Effector CD4-positive, alpha-beta T cell (primary cell): ENCODE data around the gene COL27A1. TPM values are rescaled to one million over a fixed set of nuclear protein-coding genes. Genes with fewer than 3 reads are reported as not detected.

Experiments used
- DNase-seq: peaks from one replicate; pipeline ENCODE4 v3.0.0-alpha.2; 2020
- total RNA-seq: gene quantifications from one replicate; lab custom pipeline; 2026; lab: John Stamatoyannopoulos, UW

Gene COL27A1
- total RNA-seq: not detected

DNA sequence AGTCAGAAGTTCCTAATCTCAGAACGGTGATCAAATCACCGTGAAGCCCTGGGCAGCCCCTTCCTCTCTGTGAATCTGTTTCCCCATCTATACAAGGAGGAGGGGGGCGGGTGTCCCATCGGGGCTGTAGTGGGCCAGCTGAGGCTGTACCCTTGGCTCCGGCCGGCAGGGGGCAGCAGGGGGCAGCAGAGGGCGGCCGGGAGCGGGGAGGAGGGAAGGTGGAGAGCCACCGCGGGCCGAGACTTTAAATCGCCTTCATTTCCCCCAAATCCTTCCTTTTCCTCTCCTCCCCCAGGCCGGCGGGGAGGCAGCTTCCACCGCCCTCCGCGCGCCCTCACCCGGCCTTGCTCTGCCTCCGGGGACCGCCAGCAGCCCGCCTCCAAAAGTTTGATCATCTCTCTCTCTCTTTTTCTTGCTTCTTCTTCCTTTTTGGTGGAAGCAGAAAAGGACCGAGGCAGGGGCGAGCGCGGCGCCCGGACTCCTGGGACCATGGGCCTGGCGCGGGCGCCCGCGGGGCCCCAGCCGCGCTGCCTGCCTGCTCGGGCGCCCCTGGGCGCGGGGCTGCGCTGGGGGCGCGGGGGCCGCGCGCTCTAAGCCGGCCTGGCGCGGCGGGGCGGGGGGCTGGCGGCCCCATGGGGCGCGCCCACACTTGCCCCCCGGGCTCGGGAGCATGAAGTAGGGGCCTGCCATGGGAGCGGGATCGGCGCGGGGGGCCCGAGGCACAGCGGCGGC is at the start of gene COL27A1:
COL27A1 (plus strand) TSS at position 275 of the 732 bp plus-strand sequence; CDS start at position 689, 414 bp downstream.
- peak; percentile 68 for DNase-seq

DNA sequence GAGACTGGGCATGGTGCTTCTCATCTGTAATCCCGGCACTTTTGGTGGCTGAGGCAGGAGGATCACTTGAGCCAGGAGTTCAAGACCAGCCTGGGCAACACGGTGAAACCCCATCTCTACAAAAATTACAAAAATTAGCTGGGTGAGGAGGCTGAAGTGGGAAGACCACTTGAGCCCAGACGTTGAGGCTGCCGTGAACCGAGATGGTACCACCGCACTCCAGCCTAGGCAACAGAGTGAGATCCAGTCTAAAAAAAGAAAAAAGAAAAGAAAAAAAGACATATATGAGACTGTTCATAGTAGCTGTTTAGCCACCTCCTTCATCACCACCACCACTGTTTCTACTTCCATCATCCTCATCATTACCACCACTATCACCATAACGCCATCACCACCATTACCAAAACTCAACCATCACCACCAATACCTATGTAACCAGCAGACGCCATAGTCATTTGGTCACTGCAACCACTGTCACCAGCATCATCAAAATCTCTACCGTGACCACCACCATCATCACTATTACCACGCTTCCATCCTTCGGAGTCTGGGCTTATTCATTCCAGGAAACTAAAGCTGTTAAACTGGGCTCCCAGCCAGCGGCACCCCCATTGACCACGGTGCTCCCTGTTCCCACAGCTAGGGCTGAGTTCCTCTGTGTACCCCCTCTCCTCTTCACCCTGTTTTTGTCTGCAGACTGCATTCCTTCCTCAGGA is 47.9 kb upstream of the COL27A1 start:
- DNase-seq: no peak

DNA sequence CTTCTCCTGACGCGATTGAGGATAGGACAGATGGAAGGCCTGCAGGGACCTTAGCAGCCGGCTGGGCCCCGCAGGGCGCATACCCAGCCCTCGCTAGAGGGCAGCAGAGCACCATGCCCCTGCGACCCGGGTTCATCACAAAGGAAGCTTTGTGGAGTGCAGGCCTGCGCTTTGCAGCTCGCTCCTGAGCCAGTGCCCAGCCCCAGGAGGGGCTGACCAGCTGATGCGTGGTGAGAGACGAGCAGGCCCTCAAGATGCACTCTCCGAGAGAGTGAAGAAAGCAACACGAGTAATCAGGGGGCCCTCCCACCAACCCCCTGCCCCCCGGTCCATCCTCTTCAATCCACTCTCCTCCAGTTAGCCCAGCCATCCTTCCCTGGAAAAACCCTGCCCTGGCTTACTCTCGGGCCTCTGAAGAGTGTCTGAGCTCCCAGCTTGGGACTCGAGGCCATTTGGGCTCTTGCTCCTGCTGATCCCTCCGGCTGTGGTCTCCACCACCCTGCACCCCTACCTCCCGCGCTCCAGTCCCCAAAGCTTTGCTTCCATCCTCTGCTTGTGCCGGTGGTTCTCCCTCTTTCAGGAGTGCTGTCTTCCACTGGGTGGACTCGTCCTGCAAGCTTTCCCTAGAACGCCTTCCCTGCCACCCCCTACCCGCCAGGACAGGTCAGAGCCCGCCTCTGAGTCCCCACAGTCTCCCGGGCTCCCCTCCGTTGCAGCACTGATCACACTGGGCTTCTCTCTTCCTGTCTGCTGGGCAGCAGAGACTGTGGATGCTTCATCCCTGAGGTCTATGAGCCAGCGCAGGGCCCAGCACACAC is 47.1 kb upstream of the COL27A1 start:
- peak; percentile 9 for DNase-seq

DNA sequence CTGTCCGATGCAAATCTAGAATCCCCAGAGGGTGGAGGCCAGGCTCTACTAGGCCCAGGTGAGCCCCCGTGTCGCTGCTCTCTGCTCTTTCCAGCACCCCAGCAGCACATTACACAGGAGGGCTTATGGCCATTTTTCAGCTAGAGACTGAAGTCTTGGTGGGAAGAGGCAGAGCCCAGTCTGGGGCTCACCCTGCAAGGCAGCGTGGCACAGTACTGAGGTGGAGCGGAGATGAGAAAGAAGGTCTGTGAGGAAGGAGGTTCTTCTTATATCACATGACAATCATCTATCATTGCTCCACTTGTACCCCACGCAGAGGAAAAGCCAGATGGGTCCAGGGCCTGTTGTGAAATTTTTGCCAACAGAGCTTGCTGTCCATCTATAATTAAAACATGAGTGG is 46.2 kb upstream of the COL27A1 start:
- no peak for DNase-seq

DNA sequence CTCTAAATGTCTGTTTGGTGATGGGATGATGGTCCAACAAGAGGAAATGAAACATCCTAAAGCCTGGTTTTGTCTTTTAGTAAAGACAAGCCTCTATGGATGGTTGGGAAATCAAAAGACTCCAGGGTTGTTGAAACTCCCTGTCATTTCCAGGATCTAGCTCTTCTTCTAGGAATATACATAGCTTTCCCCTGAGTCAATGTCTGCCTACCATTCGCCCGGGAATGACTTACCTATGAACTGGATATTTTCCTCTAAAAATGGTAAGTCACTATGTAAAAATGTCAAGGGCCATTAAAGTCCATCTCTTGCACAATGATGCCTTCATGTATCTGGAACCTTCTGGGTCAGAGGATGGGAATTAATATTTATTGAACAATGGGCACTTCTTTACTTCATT is 45.2 kb upstream of the COL27A1 start:
- DNase-seq: no peak

DNA sequence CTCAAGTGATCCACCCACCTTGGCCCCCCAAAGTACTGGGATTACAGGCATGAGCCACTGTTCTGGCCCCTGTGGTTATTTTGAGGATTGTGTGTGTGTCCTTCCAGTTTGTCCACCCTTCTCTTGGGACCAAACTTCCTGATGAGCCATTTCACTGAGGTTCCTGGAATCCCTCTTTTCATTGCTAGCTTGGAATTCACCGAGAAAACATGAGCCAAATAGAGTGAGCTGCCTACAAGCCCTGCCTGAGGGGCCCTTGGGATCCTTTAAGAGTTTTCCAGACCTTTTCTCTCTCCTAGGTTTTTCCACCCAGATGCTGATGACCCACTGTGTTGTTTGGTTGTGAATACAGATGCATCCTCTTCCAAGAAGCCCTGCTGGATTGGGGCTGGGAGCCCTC is 43.0 kb upstream of the COL27A1 start:
- no peak for DNase-seq

DNA sequence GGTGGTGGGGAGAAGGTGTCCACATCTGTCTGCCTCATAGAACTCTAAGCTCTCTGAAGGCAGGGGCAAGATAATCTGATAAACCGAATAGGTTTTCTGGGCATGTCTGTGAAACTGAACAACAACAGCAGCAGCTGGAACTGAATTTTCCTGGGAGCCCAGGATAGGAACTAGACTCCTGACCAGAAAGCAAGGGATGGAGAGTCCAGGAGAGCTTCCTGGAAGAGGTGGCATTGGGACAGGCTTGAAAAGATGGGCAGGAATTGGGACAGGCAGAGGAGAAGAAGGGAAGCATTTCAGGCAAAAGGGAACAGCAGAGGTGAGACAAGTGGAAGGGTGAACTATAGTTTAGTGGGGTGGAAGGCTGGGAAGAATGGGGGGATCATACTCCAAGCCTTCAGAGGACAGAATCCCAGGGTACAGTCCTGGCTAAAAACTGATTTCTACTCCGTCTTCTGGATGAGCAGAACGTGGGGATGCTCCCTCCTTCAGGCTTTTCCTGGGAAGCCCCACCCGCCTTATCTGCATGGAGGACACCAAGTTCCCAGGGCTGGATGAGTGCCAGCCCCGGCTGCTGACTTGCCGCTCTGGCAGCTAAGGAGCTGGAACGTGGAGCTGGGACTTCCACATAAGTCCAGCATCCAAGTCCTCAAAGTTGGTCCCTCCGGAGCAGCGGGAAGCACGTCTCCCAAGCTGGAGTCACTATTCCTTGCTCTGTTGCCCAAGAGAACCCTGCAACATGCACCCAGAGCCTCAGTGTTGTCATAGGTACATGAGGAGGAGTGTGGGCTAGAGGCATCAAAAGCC is 42.4 kb upstream of the COL27A1 start:
- DNase-seq: no peak

DNA sequence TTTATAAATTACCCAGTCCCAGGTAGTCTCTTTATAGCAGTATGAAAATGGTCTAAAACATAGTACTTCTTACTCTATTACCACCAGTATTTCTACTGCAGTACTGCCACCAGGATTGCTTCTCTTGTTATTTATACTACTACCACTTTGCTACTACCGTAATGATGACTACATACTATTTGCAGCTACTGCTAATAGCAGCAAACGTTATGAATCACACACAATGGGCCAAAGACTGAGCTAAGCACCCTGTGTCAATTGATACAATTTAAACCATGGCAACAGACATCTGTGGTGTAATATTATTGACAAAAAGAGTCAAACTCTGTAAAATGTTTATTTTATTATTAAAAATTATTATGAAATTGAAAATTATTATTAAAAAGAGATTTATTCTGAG is 41.0 kb upstream of the COL27A1 start:
- DNase-seq: no peak

DNA sequence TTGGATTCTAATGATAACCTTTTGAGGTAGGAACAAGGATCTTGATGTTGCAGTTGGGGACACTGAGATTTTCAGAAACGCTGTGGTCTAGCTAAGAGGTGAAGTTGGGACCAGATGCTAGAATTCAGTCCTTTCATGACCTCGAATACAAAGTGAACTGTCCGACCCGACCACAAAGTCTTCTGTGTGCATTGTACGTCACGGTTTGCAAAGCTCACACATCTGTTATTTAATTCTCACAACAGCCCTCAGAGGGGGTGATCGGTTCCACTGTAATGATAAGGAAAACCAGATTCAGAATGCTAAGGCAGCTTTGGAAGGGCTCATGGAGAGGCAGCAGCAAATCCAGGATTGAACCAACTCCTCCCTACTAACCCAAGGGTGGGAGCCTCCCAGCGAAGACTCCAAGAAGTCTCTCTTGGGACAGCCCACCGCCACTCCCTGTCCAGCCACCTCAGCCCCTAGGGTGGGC is 39.6 kb upstream of the COL27A1 start:
- DNase-seq: no peak

DNA sequence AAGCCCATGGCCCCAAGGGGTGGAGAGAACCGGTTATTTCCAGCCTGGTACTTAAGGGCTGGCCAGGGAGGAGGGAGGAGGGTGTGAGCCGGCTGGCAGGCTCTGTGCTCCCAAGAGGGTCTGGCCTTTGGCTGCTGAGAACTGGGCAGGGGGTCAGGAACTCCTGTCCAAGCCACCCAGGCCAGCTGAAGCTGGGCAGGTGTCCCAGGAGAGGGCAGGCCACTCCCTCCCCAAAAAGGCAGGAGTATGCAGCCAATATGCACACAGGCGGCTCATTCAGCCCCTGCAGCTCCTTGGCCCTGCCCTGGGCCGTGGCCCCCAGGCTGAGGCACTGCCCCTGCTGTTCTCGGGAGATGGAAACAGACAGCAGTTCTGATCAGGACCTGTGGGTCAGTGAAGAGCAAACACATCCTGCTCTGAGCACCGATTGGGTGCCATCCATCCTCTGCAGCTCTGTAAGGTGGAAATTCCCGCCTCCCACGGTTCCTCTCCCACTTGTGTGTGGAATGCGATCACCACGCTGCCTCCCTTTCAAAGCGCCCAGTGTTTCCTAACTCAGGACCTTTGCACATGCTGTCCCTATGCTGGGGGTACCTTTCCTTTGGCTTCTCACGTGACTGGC is 39.1 kb upstream of the COL27A1 start:
- DNase-seq: no peak

DNA sequence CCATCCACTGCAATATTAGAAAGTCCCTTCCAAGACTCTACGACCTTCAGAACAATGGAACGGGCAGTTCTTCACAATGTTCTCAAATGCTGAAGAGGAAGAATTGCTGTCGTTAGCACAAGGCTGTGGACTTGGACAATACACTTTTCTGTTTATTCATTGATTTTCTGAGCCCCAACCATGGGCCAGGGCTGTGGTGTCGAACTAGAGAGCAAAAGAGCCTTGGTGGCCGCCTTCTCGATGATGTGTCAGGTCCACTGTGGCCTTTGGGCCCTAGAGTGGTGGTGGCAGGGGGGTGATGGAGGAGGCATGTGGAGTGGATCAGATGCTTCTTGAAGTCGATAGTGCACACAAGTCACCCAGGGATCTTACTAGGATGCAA is 37.7 kb upstream of the COL27A1 start:
- no peak for DNase-seq

DNA sequence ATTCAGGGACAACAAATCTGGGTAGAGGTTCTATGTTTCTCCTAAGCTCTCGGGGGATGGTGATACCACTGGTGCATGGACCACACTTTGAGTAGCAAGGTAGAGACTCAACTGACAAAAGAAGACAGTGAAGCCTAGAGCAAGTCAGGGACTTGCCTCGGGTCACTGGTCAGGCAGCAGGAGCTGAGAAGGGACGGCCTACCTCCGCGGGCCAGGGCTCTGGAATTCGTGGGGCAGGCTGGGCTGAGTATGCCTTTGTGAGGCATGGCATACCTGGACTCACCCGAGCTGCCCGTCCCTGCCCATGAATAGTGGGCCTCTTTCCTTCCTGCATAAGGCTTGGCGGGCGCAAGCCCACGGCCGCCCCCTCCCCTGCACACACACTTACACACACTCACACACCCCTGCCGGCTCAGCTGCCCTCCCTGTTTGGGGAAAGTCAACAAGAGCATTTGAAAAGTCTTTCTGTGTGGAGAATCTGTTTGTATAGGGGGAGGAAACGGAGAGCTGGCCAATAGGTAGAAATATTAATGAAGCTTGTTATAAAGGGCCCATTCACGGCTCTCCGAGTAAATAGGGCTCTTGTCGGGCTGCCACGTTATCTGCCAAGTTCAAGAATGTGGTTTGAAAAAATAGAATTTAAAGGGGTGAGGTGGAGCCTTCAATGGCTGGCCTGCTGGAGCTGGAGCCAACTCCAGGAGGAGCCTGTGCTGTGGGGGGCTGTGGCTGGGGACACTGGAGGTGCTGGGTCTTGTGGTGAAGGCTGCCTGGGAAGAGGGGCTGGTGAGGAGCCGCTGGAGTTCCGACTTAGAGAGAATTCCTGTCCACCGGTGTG is 37.1 kb upstream of the COL27A1 start:
- DNase-seq: no peak

DNA sequence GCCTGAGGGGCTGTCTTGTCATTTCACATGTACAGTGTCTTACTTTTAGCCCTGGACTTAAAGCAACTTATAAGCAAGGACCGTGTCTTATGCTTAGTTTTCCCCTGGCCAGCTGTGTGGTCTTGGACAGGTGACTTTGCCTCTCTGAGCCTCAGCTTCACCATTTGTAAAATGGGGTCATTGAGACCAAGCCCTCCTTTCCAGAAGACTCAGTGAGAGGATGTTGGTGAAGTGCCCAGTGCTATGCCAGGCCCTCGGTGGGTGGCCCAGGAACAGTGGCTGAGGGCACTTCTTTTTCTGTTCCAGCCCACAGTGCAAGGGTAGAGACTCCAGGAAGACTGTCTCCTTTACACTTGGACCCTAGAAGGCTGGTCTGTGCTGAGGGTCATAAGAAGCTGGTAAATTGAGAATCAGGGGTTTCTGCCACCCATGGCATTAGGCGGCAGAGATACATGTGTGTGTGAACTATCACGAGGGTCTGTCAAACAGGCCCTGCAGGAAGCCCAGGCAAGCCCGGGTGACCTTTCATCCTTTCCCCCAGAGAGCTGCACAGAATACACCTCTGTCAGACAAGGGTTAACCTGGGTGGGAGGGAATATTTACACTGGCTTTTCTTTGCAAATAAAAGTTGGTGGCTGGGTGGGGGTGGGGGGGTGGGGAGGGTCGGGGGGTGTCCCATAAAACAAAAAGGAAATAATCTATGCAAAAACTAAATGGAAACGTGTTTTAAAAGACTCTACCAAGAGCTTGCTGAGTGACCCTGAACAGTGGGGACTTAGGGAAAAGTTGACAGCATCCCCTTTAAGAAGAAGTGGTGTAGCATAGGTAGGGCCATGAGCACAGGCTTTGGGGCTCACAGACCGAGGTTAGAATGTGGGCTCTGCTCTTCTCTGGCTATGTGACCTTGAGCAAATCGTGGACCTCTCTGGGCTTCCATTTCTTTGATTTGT is 35.8 kb upstream of the COL27A1 start:
- DNase-seq: no peak

DNA sequence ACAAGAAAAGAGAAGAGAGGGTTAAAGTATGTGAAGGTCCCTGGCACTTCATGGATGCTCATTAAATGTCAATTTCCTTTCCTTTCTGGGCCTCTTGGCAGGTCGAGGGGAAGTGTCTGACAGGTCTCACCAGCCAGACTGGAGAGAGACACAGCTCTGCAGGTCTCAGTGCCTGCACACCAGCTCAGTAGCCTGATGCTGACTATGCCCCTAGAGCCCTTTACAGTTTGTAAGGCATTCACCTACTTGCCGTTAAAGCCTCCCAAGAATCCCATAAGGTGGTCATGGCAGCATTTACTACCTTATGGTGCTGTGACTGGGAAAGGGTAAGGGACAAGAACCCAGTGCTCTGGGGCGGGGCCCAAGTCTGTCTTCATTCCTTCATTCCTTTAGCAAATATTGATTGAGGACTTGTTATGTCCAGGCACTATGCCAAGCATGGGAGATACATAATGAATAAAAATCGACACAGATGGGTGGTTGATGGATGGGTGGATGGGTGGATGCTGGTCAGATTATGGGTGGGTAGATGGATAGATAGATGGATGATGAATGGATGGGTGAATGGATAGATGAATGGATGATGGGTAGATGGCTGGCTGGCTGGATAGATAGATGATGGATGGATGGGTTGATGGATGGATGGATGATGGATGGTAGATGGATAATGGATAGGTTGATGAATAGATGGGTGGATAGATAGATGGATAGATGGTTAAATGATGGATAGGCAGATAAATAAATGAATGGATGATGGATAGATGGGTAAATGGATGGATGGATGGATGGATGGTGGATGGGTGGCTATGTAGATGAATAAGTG is 34.9 kb upstream of the COL27A1 start:
- DNase-seq: no peak

DNA sequence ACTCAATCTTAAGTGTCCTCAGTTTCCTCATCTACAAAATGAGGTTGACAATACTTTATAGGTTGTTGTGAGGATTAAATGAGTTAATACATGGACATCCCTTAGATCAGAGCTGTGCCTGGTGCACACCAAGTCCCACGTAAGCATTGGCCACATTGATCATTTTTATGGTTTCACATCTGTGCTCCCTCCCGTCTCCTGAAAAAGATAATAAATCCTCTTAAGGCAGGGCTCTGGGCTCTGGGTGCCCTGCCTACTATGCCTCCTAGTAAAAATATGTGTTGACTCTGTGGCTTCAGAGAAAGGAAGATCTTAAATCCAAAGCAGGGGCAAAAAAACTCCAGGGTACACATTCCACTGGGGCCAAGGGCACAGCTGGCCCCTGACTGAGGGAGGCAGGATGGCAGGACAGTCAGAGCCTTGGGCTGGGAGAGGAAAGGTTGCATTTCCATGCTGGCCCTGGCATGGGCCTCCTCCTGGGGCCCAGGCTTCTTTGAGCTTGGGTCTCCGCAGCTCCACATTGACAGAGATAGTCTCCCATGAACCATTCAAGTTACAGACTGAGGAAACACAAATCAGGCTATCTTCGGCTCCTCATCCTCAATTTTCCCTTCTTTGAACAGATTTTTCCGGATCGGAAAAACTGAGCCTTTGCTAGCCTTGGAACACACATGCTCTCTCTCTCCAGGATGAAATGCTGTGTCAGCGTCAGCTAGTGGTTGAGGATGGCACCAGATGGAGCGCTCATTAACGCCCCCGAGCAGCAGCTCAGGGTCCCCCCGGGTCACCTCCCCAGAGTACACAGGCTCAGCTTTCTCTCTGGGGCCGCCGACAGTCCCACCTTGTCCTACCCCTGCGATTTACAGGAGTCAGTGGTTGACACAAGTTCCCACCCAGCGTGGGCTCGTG is 33.9 kb upstream of the COL27A1 start:
- DNase-seq: no peak

DNA sequence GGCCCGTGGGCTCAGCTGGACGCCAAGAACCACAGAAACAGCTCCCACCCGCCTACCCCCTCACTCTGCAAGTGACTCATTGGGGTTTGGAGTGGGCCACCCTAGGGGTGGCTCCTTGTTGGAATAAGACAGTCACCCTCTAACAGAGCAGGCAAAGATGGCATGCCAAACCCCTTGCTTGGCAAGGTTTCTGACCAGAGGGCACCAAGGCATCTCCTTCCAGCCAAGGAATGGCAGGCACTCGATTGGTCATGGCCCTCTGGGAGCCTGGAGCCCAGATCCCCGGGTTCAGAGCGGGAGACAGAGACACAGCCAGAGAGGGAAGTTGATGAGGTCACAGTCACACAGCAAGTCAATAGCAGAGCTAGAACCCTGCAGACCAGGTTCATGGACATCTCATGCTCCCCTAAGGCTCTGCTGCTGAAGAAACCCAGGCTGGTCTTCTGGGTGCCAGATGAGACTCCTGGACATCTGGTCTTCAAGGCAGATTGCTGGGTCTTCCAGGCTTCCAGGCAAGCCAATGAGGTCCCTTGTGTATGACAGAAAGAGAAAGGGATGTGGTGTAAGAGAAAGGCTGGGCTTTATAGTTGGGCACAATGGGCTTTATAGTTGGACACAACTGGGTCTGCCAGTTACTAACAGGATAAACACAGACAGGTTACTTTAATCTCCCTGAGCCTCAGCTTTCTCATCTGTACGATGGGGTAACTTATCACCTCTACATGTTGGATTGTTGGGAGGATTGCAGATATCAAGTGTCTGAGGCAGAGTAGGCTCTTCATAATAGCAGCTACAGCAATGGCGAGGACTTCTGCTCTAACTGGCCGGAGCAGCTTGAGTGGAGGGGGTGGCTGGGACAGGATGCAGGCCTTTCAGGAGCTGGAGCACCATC is 33.0 kb upstream of the COL27A1 start:
- no peak for DNase-seq
